HepG2 (cell line): ENCODE results near the gene MAP3K2. TPM values are rescaled to one million over a fixed set of nuclear protein-coding genes. Genes with fewer than 3 reads are reported as not detected.

ENCODE experiments used
- EED ChIP-seq: sonication (generic); formaldehyde crosslinking; IDR thresholded peaks from 2 replicates; pipeline ENCODE4 v1.5.0; 2020; ENCODE audit warnings: mild to moderate bottlenecking, missing genetic modification reagents
- ETV5 ChIP-seq: IDR thresholded peaks from 2 replicates; pipeline ENCODE4 v1.6.1; 2018; ENCODE audit warnings: missing biosample characterization, missing genetic modification reagents, inconsistent platforms, borderline replicate concordance
- FOSL2 ChIP-seq: sonication (generic); formaldehyde crosslinking; IDR thresholded peaks from 2 replicates; pipeline ENCODE4 v1.4.0; 2020; ENCODE audit warnings: missing genetic modification reagents
- NFRKB ChIP-seq: fragments of 450-650 bp; IDR thresholded peaks from 2 replicates; pipeline ENCODE4 v1.6.1; 2017
- PRPF4 ChIP-seq: fragments of 200-400 bp; formaldehyde crosslinking; IDR thresholded peaks from 2 replicates; pipeline ENCODE4 v1.6.1; 2016; ENCODE audit warnings: low read length, low read depth; ENCODE audit not compliant: poor library complexity, severe bottlenecking
- RBM39 ChIP-seq: fragments of 200-400 bp; formaldehyde crosslinking; IDR thresholded peaks from one replicate; pipeline ENCODE4 v1.6.1; 2018; ENCODE audit warnings: antibody characterized with exemption, mild to moderate bottlenecking, low read depth, low read length; ENCODE audit not compliant: poor library complexity, severe bottlenecking
- RFXAP ChIP-seq: sonication (generic); formaldehyde crosslinking; IDR thresholded peaks from 2 replicates; pipeline ENCODE4 v1.4.0; 2020; ENCODE audit warnings: missing genetic modification reagents, borderline replicate concordance
- TARDBP ChIP-seq: sonication (generic); formaldehyde crosslinking; IDR thresholded peaks from 2 replicates; pipeline ENCODE4 v1.8.0; 2022; ENCODE audit warnings: mild to moderate bottlenecking, missing genetic modification reagents
- TBL1XR1 ChIP-seq: fragments of 150-350 bp; IDR thresholded peaks from 2 replicates; pipeline ENCODE4 v1.6.1; 2014; ENCODE audit warnings: borderline replicate concordance, low read length; ENCODE audit not compliant: partially characterized antibody
- ZFP36 ChIP-seq: fragments of 150-350 bp; IDR thresholded peaks from 2 replicates; pipeline ENCODE4 v1.6.1; 2018; ENCODE audit warnings: borderline replicate concordance, low read length, low read depth; ENCODE audit not compliant: partially characterized antibody
- ZNF260 ChIP-seq: sonication (generic); formaldehyde crosslinking; IDR thresholded peaks from 2 replicates; pipeline ENCODE4 v1.4.0; 2020; ENCODE audit warnings: missing genetic modification reagents, low read depth, mild to moderate bottlenecking, borderline replicate concordance
- ZNF431 ChIP-seq: sonication (generic); formaldehyde crosslinking; IDR thresholded peaks from 2 replicates; pipeline ENCODE4 v1.9.0; 2022; ENCODE audit warnings: missing genetic modification reagents, low read depth, mild to moderate bottlenecking, borderline replicate concordance
- ZNF432 ChIP-seq: sonication (generic); formaldehyde crosslinking; IDR thresholded peaks from 2 replicates; pipeline ENCODE4 v1.5.0; 2020; ENCODE audit warnings: missing genetic modification reagents, mild to moderate bottlenecking, borderline replicate concordance
- ZNF446 ChIP-seq: sonication (generic); formaldehyde crosslinking; IDR thresholded peaks from 2 replicates; pipeline ENCODE4 v1.5.0; 2020; ENCODE audit warnings: mild to moderate bottlenecking, missing genetic modification reagents
- ZNF883 ChIP-seq: sonication (generic); formaldehyde crosslinking; IDR thresholded peaks from 2 replicates; pipeline ENCODE4 v1.5.1; 2020; ENCODE audit warnings: mild to moderate bottlenecking, missing genetic modification reagents; ENCODE audit errors: not compliant biosample characterization
- polyA plus RNA-seq, 8 experiments: library from polyadenylated mRNA; depleted of rRNA in 3 of 8; stranded (reverse) in 7 of 8; unstranded in 1 of 8; fragments of >200 nt; fragmentation: Illumina TruSeq in 4 of 8; extraction: Trizol in 4 of 8; gene quantifications; 2 replicates each; pipeline versions ENCODE4 v1.2.1 to v1.2.3, GENCODE V29; 2011 to 2016; ENCODE audit warnings: low read depth in 4 of 8, missing spikeins in 1 of 8, mixed read lengths in 1 of 8; ENCODE audit not compliant: insufficient read depth in 1 of 8
- total RNA-seq, 5 experiments: library from RNA; depleted of rRNA; stranded (reverse); fragments of >200 nt; fragmentation: Illumina TruSeq; extraction: Trizol; gene quantifications; 2 replicates each; pipeline ENCODE4 v1.2.3, GENCODE V29; 2016; ENCODE audit warnings: low read depth in 1 of 5

MAP3K2 gene
- total and polyA plus RNA-seq, 2 of the 13 experiments (the other 11 are each of a cell fraction or from before 2014, with no cell fraction given): 12.2 to 37.2 TPM

DNA sequence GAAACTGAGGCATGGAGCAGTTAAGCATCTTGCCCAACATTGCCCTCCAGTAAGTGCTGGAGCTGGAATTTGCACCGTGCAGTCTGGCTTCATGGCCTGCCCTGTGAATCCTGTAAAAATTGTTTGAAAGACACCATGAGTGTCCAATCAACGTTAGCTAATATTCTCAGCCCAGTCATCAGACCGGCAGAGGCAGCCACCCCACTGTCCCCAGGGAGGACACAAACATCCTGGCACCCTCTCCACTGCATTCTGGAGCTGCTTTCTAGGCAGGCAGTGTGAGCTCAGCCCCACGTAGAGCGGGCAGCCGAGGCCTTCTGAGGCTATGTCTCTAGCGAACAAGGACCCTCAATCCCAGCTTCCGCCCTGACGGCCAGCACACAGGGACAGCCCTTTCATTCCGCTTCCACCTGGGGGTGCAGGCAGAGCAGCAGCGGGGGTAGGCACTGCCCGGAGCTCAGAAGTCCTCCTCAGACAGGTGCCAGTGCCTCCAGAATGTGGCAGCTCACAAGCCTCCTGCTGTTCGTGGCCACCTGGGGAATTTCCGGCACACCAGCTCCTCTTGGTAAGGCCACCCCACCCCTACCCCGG lies 31.8 kb upstream of the MAP3K2 start (continued):
- TF ChIP-seq TBL1XR1 (peak; percentile 5), NFRKB (no peak), ZNF431 (CRISPR knock-in tag) (0 out of 2 replicates have a peak, but pooled peaks have one; percentile 54), RFXAP (CRISPR knock-in tag) (0 out of 2 replicates have a peak, but pooled peaks have one; percentile 19), TARDBP (CRISPR knock-in tag) (peak; percentile 61; the same call in 1 of the 2 replicates), ZNF432 (no peak), ZFP36 (no peak), ZNF446 (CRISPR knock-in tag) (peak; percentile 51; the same call in 1 of the 2 replicates), ZNF883 (CRISPR knock-in tag) (peak; percentile 34), ETV5 (CRISPR knock-in tag) (peak; percentile 22; the same call in 1 of the 2 replicates), RBM39 (peak; percentile 65), FOSL2 (CRISPR knock-in tag) (0 out of 2 replicates have a peak, but pooled peaks have one; percentile 6), PRPF4 (no peak), ZNF260 (CRISPR knock-in tag) (0 out of 2 replicates have a peak, but pooled peaks have one; percentile 35), EED (peak; percentile 46; the same call in 1 of the 2 replicates)
